GM12864 (cell line): Measurements from ENCODE around the gene CARMIL1.

ENCODE experiments used
- DNase-seq: peaks from one replicate; pipeline ENCODE4 v3.0.0-alpha.2; 2011; ENCODE audit warnings: low read depth
- H3K4me3 ChIP-seq: 2 replicates; pipeline ENCODE4 v1.5.1; 2011; ENCODE audit warnings: mild to moderate bottlenecking, low read depth, low read length, control low read depth
- TF ChIP-seq, protein P1 (sequence below): IDR thresholded peaks from 2 replicates; pipeline ENCODE4 v1.5.1; 2011; ENCODE audit warnings: low read depth, mild to moderate bottlenecking, moderate library complexity, low read length, control low read depth, inconsistent platforms; ENCODE audit errors: missing control alignments

Gene CARMIL1

DNA sequence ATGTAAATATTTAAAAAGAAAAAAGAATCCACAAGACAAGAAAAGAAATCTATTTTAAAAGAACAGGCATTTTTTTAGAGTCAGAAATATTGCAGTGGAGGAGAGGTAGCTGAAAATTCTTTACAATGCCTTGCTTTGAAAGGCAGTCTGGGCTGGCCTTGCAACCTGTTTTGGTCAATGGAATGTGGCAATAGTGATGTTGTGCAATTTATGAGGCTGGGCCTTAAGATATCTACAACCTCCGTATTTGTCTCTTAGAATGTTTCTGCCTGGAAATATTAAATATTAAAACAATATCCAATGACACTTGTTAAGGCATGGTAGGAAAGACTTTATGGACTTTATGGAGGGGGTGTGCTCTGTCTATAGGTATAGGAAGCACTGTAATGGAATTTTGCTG, 358.0 kb downstream of the CARMIL1 start:
- no peak for DNase-seq
- TF ChIP-seq, protein P1, sequence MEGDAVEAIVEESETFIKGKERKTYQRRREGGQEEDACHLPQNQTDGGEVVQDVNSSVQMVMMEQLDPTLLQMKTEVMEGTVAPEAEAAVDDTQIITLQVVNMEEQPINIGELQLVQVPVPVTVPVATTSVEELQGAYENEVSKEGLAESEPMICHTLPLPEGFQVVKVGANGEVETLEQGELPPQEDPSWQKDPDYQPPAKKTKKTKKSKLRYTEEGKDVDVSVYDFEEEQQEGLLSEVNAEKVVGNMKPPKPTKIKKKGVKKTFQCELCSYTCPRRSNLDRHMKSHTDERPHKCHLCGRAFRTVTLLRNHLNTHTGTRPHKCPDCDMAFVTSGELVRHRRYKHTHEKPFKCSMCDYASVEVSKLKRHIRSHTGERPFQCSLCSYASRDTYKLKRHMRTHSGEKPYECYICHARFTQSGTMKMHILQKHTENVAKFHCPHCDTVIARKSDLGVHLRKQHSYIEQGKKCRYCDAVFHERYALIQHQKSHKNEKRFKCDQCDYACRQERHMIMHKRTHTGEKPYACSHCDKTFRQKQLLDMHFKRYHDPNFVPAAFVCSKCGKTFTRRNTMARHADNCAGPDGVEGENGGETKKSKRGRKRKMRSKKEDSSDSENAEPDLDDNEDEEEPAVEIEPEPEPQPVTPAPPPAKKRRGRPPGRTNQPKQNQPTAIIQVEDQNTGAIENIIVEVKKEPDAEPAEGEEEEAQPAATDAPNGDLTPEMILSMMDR: no peak
- H3K4me3 ChIP-seq: no peak overlapping the region

DNA sequence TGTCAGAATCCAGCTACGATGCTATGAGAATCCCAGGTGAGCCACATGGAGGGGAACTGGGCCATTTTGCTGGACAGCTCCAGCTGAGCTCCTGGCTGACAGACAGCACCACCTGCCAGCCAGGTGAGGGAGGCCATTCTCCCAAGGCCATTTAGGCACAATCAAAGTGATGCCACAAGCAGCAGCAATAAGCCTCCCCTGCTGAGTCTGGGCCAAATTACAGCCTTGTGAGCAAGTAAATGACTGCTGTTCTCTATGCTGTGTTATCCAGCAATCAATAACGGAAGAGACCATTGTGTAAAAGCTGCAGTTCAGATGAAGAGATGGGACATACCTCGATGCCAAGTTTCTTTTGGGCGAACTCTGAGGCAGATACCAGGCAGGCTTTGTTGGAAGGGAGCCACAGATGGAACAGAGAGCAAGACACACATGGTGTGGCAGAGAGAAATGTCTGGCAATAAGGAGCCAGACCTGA, 358.8 kb downstream of the CARMIL1 start:
- TF ChIP-seq, protein P1: no peak
- DNase-seq: no peak
- H3K4me3 ChIP-seq: no peak overlapping the region

DNA sequence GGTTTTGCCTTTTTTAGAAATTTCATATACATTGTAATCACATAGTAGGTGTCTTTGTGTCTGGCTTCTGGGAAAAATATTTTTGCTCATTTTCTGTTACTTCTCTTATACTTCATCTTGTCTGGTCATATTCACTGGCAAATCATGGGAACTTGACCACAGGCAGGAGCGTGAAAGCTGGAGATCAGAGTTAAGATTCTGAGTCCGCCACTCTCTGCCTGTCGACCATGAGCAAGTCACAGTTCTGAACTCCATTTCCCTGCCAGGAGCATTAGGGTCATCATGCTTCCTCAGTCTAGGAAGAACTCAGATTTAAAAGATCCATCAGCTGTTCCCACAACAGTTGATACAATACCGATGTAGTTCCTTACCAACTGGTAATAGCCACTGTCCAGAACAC, 360.5 kb downstream of the CARMIL1 start:
- no peak for DNase-seq
- no peak overlapping the region for H3K4me3 ChIP-seq
- TF ChIP-seq, protein P1: no peak

DNA sequence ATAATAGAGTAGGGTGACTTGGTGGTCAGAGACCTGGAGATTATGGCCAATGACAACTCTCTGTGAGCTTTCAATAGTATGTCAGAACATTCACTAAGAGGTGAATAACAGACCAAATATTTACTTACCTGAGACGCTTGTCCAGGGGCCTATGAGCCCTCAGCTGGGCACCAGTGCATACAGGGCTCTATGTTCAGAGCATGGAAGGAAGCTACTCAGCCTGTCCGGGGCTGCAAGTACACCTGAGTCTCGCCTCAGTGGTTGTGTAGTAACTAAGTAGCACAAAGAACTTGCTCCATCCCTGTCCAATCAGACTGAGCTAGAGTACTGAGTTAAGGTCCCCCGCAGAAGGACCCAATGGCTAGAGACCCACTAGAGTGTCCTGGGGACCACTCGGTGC, 361.3 kb downstream of the CARMIL1 start:
- no peak overlapping the region for H3K4me3 ChIP-seq
- no peak for DNase-seq
- TF ChIP-seq, protein P1: no peak

DNA sequence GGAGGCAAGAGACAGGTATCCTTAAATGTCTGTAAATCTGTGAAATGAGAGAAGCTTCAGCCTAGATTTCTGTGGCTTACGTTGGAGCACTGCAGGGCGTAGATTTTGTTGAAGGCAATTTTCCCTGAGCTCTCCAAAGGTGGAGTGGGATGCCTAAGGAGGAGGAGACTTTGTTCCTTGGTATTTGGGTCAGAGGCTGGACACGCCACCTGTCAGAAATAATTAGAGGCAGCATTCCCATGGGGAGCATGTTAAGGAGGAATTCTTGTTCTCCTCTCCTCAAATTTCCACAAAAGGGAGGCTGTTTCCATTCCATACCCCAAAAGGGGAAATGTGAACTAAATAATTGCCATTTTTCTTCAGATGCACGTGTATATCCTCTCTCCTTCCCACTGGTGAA, 361.7 kb downstream of the CARMIL1 start:
- no peak for DNase-seq
- no peak overlapping the region for H3K4me3 ChIP-seq
- TF ChIP-seq, protein P1: no peak

DNA sequence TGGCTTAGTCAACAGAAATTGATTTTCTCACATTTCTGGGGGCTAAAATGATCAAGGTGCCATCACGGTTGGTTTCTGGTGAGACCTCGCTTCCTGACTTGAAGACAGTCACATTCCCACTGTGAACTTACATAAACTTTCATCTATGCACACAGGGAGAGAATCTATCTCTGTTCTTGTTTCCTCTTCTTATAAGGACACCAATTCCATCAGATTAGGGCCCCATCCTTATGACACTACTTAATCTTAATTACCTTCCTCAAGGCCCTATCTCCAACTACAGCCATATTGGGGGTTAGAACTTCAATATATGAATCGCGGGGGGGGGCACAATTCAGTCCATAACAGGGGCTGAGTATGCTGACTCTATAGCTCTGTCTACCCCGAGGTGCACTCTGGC, 362.2 kb downstream of the CARMIL1 start:
- TF ChIP-seq, protein P1: no peak
- no peak overlapping the region for H3K4me3 ChIP-seq
- DNase-seq: no peak

DNA sequence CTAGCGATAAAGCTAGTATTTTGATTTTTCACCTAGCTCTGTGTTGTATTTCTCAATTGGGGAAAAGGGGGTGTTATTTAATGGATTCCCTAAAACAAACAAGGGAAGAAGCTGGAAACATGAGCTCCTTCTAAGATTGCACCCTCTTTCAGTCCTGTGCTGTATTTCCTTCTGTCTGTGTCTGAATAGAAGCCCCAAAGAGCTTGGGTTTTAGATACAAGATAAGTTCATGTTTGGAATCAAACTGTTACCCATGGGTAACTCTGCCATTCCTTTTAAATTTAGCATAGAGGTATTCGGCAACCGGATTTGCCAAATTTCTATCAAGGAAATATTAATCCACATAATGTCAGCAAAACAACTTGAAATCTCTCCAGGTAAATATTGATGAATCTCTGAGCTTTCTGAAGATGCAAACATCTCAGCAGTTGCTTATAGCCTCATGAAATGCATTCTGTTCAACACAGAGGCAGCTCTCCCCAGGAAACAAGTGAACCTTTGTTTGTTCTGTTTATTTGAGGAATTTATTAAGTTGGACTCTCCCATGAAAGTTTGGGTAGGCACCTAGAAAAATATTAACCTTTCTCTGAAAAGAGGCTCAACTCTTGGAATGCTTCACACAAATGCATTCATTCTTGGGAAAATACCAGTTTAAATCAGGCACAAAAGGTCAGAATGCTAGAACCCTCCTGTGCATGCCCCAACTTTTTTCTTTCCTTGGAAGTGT, 362.9 kb downstream of the CARMIL1 start:
- H3K4me3 ChIP-seq: no peak overlapping the region
- TF ChIP-seq, protein P1: no peak
- no peak for DNase-seq
